Tibial nerve (tissue), 4 donors: ENCODE data around the gene PEX26.

Experiments used
- CTCF ChIP-seq, 5 experiments: fragments of 200-600 bp in 3 of 5; fragments of 450-650 bp in 2 of 5; sonication (generic) in 3 of 5; IDR thresholded peaks; one replicate each; pipeline ENCODE4 v1.5.1; 2016 to 2019; ENCODE audit warnings: antibody characterized with exemption in 5 of 5, mild to moderate bottlenecking in 3 of 5, moderate library complexity in 2 of 5
- EP300 ChIP-seq, 2 donors: sonication (generic); formaldehyde crosslinking; IDR thresholded peaks; one replicate each; pipeline ENCODE4 v1.6.1; 2017; ENCODE audit warnings: antibody characterized with exemption in 2 of 2, mild to moderate bottlenecking in 1 of 2
- POLR2A ChIP-seq, 2 donors: fragments of 450-650 bp; IDR thresholded peaks; one replicate each; pipeline ENCODE4 v1.6.1; 2017; ENCODE audit warnings: antibody characterized with exemption in 2 of 2, mild to moderate bottlenecking in 2 of 2, moderate library complexity in 2 of 2

GRCh38 chr22:18056161-18056666 lies 21.6 kb upstream of the PEX26 start:
- TF ChIP-seq POLR2A (IDR thresholded peaks at IDR 0.05): no peak
- no peak for TF ChIP-seq CTCF (IDR thresholded peaks at IDR 0.05)
- peak in 1 of 2 donors; percentile 29 for TF ChIP-seq EP300 (IDR thresholded peaks at IDR 0.05)
